CD4-positive, alpha-beta memory T cell (primary cell): Measurements from ENCODE around the gene ZNF362. TPM values are rescaled to one million over a fixed set of nuclear protein-coding genes. Genes with fewer than 3 reads are reported as not detected.

ENCODE experiments used
- CTCF ChIA-PET: fragments of 350-600 bp; sonication (Branson Sonifier 250); formaldehyde crosslinking; loops from one replicate; lab custom pipeline; 2021; ENCODE audit warnings: inconsistent platforms; ENCODE audit not compliant: partially characterized antibody; lab: Charles Lee
- POLR2A ChIA-PET: fragments of 350-600 bp; sonication (Branson Sonifier 250); formaldehyde crosslinking; loops from one replicate; lab custom pipeline; 2021; ENCODE audit not compliant: partially characterized antibody; lab: Charles Lee
- DNase-seq, 5 donors: peaks; one replicate each; pipeline versions ENCODE4 v3.0.0 to v3.0.0-alpha.2; 2020 to 2022; ENCODE audit warnings: mixed read lengths in 1 of 5
- H3K27ac ChIP-seq: one replicate; pipeline ENCODE4 v1.7.0; 2013; ENCODE audit warnings: low read depth, low read length
- H3K27me3 ChIP-seq: 2 replicates; pipeline ENCODE4 v1.7.0; 2013; ENCODE audit warnings: mild to moderate bottlenecking, low read length, moderate library complexity; ENCODE audit not compliant: insufficient read depth
- H3K36me3 ChIP-seq: 2 replicates; pipeline ENCODE4 v1.7.0; 2013; ENCODE audit warnings: mild to moderate bottlenecking, low read length, moderate library complexity; ENCODE audit not compliant: insufficient read depth
- H3K4me1 ChIP-seq: 2 replicates; pipeline ENCODE4 v1.7.0; 2013; ENCODE audit warnings: mild to moderate bottlenecking, low read length, moderate library complexity; ENCODE audit not compliant: insufficient read depth
- H3K4me3 ChIP-seq, 2 donors: one replicate each; pipeline ENCODE4 v1.7.0; 2013; ENCODE audit warnings: low read length in 2 of 2, mild to moderate bottlenecking in 1 of 2
- H3K9me3 ChIP-seq, 2 donors: one replicate each; pipeline ENCODE4 v1.7.0; 2013; ENCODE audit warnings: low read length in 2 of 2, control low read depth in 1 of 2; ENCODE audit not compliant: control insufficient read depth in 1 of 2
- H3K27ac Mint-ChIP-seq, 7 donors: one replicate each; pipeline ENCODE4 v1.8.0; 2020 to 2021; ENCODE audit warnings: mixed read lengths in 7 of 7, mild to moderate bottlenecking in 6 of 7, inconsistent platforms in 3 of 7, moderate library complexity in 3 of 7
- H3K27me3 Mint-ChIP-seq, 2 donors: one replicate each; pipeline ENCODE4 v1.8.0; 2020 to 2021; ENCODE audit warnings: mixed read lengths in 2 of 2
- H3K36me3 Mint-ChIP-seq, 2 donors: one replicate each; pipeline ENCODE4 v1.8.0; 2020 to 2021; ENCODE audit warnings: mixed read lengths in 2 of 2, inconsistent platforms in 1 of 2, mild to moderate bottlenecking in 1 of 2
- H3K4me1 Mint-ChIP-seq, 4 donors: one replicate each; pipeline ENCODE4 v1.8.0; 2020 to 2021; ENCODE audit warnings: mixed read lengths in 4 of 4, mild to moderate bottlenecking in 1 of 4
- H3K4me3 Mint-ChIP-seq, 8 donors: one replicate each; pipeline ENCODE4 v1.8.0; 2020 to 2021; ENCODE audit warnings: mixed read lengths in 8 of 8, mild to moderate bottlenecking in 7 of 8, moderate library complexity in 6 of 8, inconsistent platforms in 3 of 8
- H3K9me3 Mint-ChIP-seq, 8 donors: one replicate each; pipeline ENCODE4 v1.8.0; 2020 to 2021; ENCODE audit warnings: mixed read lengths in 8 of 8, mild to moderate bottlenecking in 5 of 8, inconsistent platforms in 3 of 8, moderate library complexity in 1 of 8
- intact Hi-C: fragments of 100-400 bp; cut with micrococcal nuclease; formaldehyde crosslinking; loops from one replicate; pipeline ENCODE4 v1.15.1; 2023
- polyA plus RNA-seq, 2 donors: library from polyadenylated mRNA; unstranded; fragments of 300-500 nt; fragmentation: Illumina TruSeq; gene quantifications; one replicate each; pipeline ENCODE4 v1.2.3, GENCODE V29; 2021
- total RNA-seq, 2 experiments: library from RNA; stranded (reverse); gene quantifications; one replicate each; pipeline ENCODE4 v1.2.3, GENCODE V29; 2021

The ZNF362 gene
- total and polyA plus RNA-seq, 4 experiments from 2014 or later = 7.1 to 25.9 (median 25.1) TPM

DNA sequence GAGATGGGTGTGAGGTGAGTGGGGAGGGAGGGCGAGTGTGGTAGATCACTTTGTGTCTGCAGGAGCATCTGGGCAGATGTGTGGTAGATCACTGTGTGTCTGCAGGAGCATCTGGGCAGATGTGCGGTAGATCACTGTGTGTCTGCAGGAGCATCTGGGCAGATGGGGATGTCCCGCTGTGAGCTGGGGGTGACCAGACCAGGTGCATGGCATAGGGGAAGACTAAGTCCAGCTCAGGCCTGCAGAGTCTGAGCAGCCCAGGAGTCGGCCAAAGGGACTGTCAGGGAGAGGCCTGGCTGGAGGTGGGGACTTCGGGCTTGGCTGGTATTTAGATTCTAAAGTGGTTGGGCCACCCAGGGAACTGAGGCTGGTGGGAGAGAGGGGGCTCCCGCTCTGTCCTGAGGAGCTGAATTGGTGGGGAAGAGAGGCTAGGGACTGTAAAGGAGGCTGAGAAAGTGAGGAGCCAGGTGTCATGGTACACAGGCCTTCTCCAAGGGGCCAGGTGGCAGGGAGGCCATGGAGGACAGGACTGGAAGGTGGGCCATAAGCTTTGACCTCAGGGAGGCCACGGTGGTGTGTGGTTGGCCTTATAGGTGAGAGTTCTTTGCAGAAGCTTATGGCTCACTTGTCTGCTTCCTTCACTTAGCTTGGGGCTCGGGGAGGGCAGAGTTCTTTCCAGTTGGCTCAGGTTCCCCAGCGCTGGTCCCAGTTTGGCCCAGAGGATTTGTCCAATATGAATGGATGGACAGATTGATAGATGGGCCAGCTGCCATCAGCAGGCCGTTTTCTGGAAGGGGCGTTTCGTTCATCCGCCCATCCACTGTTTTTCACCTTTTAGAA lies 15.6 kb downstream of the ZNF362 start:
- no peak overlapping the region for H3K4me3 ChIP-seq
- Mint-ChIP-seq H3K27ac (peak overlapping the region in 6 of 7 donors; percentile 66 to 93 (median 82)), H3K4me1 (peaks cover 25 to 40% (median 33%) of the 10 kb centered on the region in 4 donors), H3K4me3 (peak overlapping the region in 1 of 8 donors; percentile 67), H3K27me3 (no peaks in the 10 kb centered on the region), H3K9me3 (no peaks in the 10 kb centered on the region), H3K36me3 (peaks cover 7 to 23% of the 10 kb centered on the region in 2 donors)
- peaks cover 23% of the 10 kb centered on the region for H3K4me1 ChIP-seq
- ChIA-PET POLR2A (no interaction called here), CTCF (no interaction called here)
- intact Hi-C loops = no loop called here
- no peaks in the 10 kb centered on the region for H3K27me3 ChIP-seq
- no peak for DNase-seq
- no peaks in the 10 kb centered on the region for H3K36me3 ChIP-seq
- H3K9me3 ChIP-seq = no peaks in the 10 kb centered on the region
- H3K27ac ChIP-seq = peak overlapping the region; percentile 36

DNA sequence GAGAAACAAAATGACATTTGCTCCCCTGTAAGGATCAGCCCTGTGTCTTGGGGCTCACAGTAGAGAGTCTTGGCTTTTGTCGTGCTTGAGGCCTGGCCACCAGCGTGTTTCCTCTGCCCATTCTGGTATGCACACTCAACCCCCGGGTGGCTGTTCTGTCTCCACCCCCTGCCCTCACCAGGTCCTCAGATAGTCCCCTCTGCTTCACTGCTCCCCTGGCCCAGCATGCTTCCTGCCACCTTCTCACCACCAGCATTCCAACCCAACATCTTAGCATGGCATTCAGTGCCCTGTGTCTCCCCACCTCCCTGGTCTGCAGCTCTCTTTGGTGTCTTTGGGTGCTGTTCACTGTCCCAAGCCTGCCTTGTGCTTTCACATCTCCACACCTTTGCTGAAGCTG lies 16.2 kb downstream of the ZNF362 start:
- no peaks in the 10 kb centered on the region for H3K9me3 ChIP-seq
- Mint-ChIP-seq H3K36me3 (peaks cover 10 to 26% of the 10 kb centered on the region in 2 donors), H3K4me1 (peaks cover 25 to 43% (median 31%) of the 10 kb centered on the region in 4 donors), H3K4me3 (peak overlapping the region in 2 of 8 donors; percentile 17 to 29), H3K27me3 (no peaks in the 10 kb centered on the region), H3K9me3 (no peaks in the 10 kb centered on the region), H3K27ac (peak overlapping the region; percentile 28 to 93 (median 81))
- no peak overlapping the region for H3K4me3 ChIP-seq
- no peaks in the 10 kb centered on the region for H3K27me3 ChIP-seq
- peak overlapping the region; percentile 36 for H3K27ac ChIP-seq
- H3K4me1 ChIP-seq = peaks cover 23% of the 10 kb centered on the region
- no peaks in the 10 kb centered on the region for H3K36me3 ChIP-seq
- POLR2A ChIA-PET = no interaction called here
- intact Hi-C loops = no loop called here
- no peak for DNase-seq
- CTCF ChIA-PET = no interaction called here

DNA sequence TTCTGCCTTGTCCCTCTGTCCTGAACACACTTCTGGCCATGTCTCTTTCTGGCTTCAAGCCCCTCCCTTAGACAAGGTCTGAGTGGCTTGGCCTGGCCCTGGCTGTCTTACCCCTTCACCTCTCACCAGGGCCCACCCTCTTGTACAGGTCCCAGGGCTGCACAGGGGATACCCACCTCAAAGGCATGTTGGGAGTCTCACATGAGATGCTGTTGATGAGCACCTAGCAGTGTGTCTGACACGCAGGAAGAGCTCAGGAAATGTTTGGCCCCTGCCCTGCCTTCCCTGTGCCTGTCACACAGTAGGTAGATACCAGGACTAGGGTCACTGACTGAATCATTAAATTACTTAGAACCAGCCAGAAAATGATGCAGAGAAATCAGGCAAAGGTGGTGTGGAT lies 16.6 kb downstream of the ZNF362 start:
- intact Hi-C loops = no loop called here
- POLR2A ChIA-PET = no interaction called here
- peaks cover 23% of the 10 kb centered on the region for H3K4me1 ChIP-seq
- DNase-seq = no peak
- no peaks in the 10 kb centered on the region for H3K27me3 ChIP-seq
- no peak overlapping the region for H3K4me3 ChIP-seq
- Mint-ChIP-seq H3K27me3 (no peaks in the 10 kb centered on the region), H3K4me3 (peak overlapping the region in 5 of 8 donors; percentile 12 to 55 (median 29)), H3K4me1 (peaks cover 25 to 44% (median 30%) of the 10 kb centered on the region in 4 donors), H3K36me3 (peaks cover 10 to 27% of the 10 kb centered on the region in 2 donors), H3K9me3 (no peaks in the 10 kb centered on the region), H3K27ac (peak overlapping the region; percentile 68 to 93 (median 82))
- no peaks in the 10 kb centered on the region for H3K9me3 ChIP-seq
- peak overlapping the region; percentile 36 for H3K27ac ChIP-seq
- no peaks in the 10 kb centered on the region for H3K36me3 ChIP-seq
- CTCF ChIA-PET = no interaction called here

DNA sequence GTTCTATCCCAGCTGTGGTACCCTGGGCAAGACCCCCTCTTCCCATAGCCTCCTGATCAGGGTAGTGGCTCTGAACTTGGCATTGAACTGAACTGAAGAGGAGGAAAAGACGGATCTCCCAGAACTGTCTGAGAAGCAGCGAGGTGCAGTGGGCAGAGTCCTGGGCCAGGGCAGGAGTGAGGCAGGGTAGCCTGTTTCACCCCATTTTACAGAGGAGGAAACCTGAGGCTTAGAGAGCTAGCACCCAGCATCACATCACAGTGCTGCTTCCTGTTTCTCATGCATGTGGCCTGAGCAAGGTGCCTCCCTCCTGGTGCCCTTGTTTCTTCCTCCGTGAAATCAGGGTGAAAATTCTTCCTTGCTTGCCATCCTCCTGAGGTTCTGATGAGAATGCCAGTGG lies 17.1 kb downstream of the ZNF362 start:
- Mint-ChIP-seq H3K4me3 (peak overlapping the region in 4 of 8 donors; percentile 39 to 55 (median 44)), H3K27ac (peak overlapping the region; percentile 80 to 93 (median 84)), H3K27me3 (no peaks in the 10 kb centered on the region), H3K4me1 (peaks cover 25 to 44% (median 28%) of the 10 kb centered on the region in 4 donors), H3K9me3 (no peaks in the 10 kb centered on the region), H3K36me3 (peaks cover 10 to 28% of the 10 kb centered on the region in 2 donors)
- Histone ChIP-seq H3K9me3 (no peaks in the 10 kb centered on the region), H3K27me3 (no peaks in the 10 kb centered on the region), H3K27ac (peak overlapping the region; percentile 36), H3K4me3 (no peak overlapping the region), H3K4me1 (peaks cover 23% of the 10 kb centered on the region), H3K36me3 (no peaks in the 10 kb centered on the region)
- intact Hi-C loops = no loop called here
- peak in 3 of 5 donors; percentile 8 to 20 (median 12) for DNase-seq
- CTCF ChIA-PET = interaction anchor here (0.8 to 2.2 kb wide), 2 partner anchors 23 to 146 kb away, joined by 3 to 10 read pairs; no protein-coding TSS in a partner anchor
- POLR2A ChIA-PET = no interaction called here

DNA sequence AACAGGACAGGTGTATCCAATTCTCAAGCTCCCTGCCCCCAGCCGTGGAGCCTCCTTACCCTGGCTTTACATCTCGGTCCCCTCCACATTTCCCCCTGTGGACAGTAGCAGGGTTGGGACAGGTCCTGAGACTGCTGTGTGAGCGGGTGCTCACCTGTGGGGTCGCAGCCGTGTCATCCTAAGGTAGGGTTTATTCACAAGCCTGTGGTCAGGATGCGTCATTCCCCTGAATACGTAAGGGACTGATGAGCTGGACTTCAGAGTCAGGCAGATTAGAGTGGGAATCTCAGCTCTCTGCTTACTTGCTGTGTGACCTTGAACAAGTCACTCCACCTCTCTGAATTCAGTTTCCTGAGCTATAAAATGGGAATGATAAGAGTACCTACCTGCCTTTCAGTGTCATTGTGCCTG lies 17.7 kb downstream of the ZNF362 start:
- H3K9me3 ChIP-seq = no peaks in the 10 kb centered on the region
- Mint-ChIP-seq H3K27ac (peak overlapping the region in 5 of 7 donors; percentile 36 to 93 (median 81)), H3K27me3 (no peaks in the 10 kb centered on the region), H3K4me3 (peak overlapping the region in 1 of 8 donors; percentile 41), H3K9me3 (no peaks in the 10 kb centered on the region), H3K4me1 (peaks cover 23 to 44% (median 26%) of the 10 kb centered on the region in 4 donors), H3K36me3 (peaks cover 12 to 30% of the 10 kb centered on the region in 2 donors)
- no peaks in the 10 kb centered on the region for H3K36me3 ChIP-seq
- no peak for DNase-seq
- no peak overlapping the region for H3K4me3 ChIP-seq
- ChIA-PET CTCF (interaction anchor here (0.8 to 2.2 kb wide), 2 partner anchors 22 to 147 kb away, joined by 3 to 10 read pairs; no protein-coding TSS in a partner anchor), POLR2A (no interaction called here)
- H3K27ac ChIP-seq = no peak overlapping the region
- H3K4me1 ChIP-seq = peaks cover 23% of the 10 kb centered on the region
- intact Hi-C loops = no loop called here
- no peaks in the 10 kb centered on the region for H3K27me3 ChIP-seq

DNA sequence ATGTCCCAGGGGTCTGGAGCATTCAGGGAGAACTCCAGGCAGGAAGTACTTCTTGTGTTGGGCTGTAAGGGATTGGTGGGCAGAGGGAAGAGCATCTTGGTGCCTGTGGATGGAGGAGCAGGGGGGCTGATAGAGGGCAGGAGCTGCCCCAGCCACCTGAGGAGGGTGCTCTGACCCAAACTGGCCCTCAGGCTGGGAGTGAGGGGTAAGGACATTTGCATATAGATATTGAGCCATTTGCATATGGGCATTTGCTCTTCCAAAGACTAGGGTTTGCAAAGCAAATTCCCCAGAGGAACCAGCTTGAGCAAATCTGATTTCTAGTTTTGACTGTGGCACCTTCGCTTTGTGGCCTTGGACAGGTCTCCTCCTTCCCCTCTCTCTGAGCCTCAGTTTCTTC lies 18.2 kb downstream of the ZNF362 start:
- Mint-ChIP-seq H3K9me3 (no peaks in the 10 kb centered on the region), H3K27ac (peak overlapping the region in 4 of 7 donors; percentile 36 to 93 (median 76)), H3K27me3 (no peaks in the 10 kb centered on the region), H3K36me3 (peaks cover 13 to 30% of the 10 kb centered on the region in 2 donors), H3K4me3 (no peak overlapping the region), H3K4me1 (peaks cover 23 to 44% (median 26%) of the 10 kb centered on the region in 4 donors)
- Histone ChIP-seq H3K36me3 (no peaks in the 10 kb centered on the region), H3K9me3 (no peaks in the 10 kb centered on the region), H3K27ac (no peak overlapping the region), H3K4me1 (peaks cover 23% of the 10 kb centered on the region), H3K4me3 (no peak overlapping the region), H3K27me3 (no peaks in the 10 kb centered on the region)
- intact Hi-C loops = no loop called here
- ChIA-PET CTCF (interaction anchor here (2.2 kb wide), 1 partner anchor 22 kb away, joined by 10 read pairs; no protein-coding TSS in a partner anchor), POLR2A (no interaction called here)
- DNase-seq = no peak

DNA sequence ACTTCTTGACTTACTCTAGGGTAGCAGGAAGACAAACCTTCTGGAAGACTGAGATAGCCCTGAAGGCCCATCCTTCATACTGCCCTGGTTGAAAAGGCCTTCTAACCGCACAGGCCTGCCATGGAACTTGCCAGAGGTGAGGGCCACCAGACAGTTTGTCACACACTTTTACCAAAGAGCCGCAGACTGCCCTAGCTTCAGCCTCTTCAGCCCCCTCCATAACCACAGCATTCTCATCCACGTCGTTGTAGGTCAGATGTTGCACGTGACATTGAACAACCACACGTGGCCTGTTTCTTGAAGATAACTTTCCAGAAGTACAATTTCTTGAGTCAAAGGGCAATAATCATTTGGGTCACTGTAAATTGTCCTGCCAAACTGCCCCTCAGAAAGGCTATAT lies 18.9 kb downstream of the ZNF362 start:
- Histone ChIP-seq H3K9me3 (no peaks in the 10 kb centered on the region), H3K4me3 (no peak overlapping the region), H3K4me1 (peaks cover 23% of the 10 kb centered on the region), H3K36me3 (no peaks in the 10 kb centered on the region), H3K27ac (no peak overlapping the region), H3K27me3 (no peaks in the 10 kb centered on the region)
- Mint-ChIP-seq H3K4me3 (no peak overlapping the region), H3K4me1 (peaks cover 21 to 40% (median 26%) of the 10 kb centered on the region in 4 donors), H3K27me3 (no peaks in the 10 kb centered on the region), H3K9me3 (no peaks in the 10 kb centered on the region), H3K27ac (peak overlapping the region in 1 of 7 donors; percentile 50), H3K36me3 (peaks cover 15 to 35% of the 10 kb centered on the region in 2 donors)
- POLR2A ChIA-PET = no interaction called here
- no peak for DNase-seq
- CTCF ChIA-PET = interaction anchor here (2.2 kb wide), 1 partner anchor 21 kb away, joined by 10 read pairs; no protein-coding TSS in a partner anchor
- intact Hi-C loops = no loop called here
